SK-N-SH (cell line): Measurements from ENCODE around the gene CEBPA. TPM values are rescaled to one million over a fixed set of nuclear protein-coding genes. Genes with fewer than 3 reads are reported as not detected.

Source experiments
- CTCF ChIA-PET: fragments of 300-600, 350-600 bp; formaldehyde crosslinking; extraction: SDS; loops from one replicate; lab custom pipeline; 2021; lab: Yijun Ruan, JAX
- POLR2A ChIA-PET: fragments of 350-600 bp; sonication (Branson Sonifier 250); formaldehyde crosslinking; extraction: SDS; loops from one replicate; lab custom pipeline; 2020; ENCODE audit warnings: antibody characterized with exemption, inconsistent platforms; lab: Yijun Ruan, JAX
- DNase-seq: peaks from one replicate; pipeline ENCODE4 v3.0.0; 2012
- H2AFZ ChIP-seq: fragments of 200-600 bp; sonication (generic); 2 replicates; pipeline ENCODE4 v1.8.1; 2016; ENCODE audit warnings: antibody characterized with exemption, mild to moderate bottlenecking, low read depth
- H3F3A ChIP-seq: fragments of 200-600 bp; sonication (generic); replicated peaks from 2 replicates; pipeline ENCODE3; 2016; ENCODE audit warnings: antibody characterized with exemption, mild to moderate bottlenecking; ENCODE audit not compliant: insufficient read depth
- H3K27ac ChIP-seq, 2 experiments: fragments of 200-500 bp in 1 of 2; fragments of 200-600 bp in 1 of 2; sonication (Bioruptor generic) in 1 of 2; sonication (generic), shearing (Covaris generic) in 1 of 2; 2 replicates each; pipeline versions ENCODE4 v1.5.1 to v1.6.1; 2014 to 2016; ENCODE audit warnings: low read depth in 2 of 2, inconsistent platforms in 1 of 2, low read length in 1 of 2, mild to moderate bottlenecking in 1 of 2, mixed read lengths in 1 of 2
- H3K27me3 ChIP-seq: fragments of 200-600 bp; sonication (generic), shearing (Covaris generic); 2 replicates; pipeline ENCODE4 v1.6.1; 2016; ENCODE audit warnings: mixed run types; ENCODE audit not compliant: insufficient read depth
- H3K36me3 ChIP-seq, 2 experiments: fragments of 200-500 bp in 1 of 2; fragments of 200-600 bp in 1 of 2; sonication (Bioruptor generic) in 1 of 2; sonication (generic) in 1 of 2; replicated peaks in 1 of 2; 2 replicates each; pipeline versions ENCODE3 to v1.5.1; 2014 to 2016; ENCODE audit warnings: low read length in 1 of 2, mild to moderate bottlenecking in 1 of 2; ENCODE audit not compliant: insufficient read depth in 2 of 2, control insufficient read depth in 1 of 2
- H3K4me1 ChIP-seq, 2 experiments: fragments of 200-500 bp in 1 of 2; fragments of 200-600 bp in 1 of 2; sonication (Bioruptor generic) in 1 of 2; sonication (generic), shearing (Covaris generic) in 1 of 2; 2 replicates each; pipeline versions ENCODE4 v1.5.1 to v1.6.1; 2014 to 2016; ENCODE audit warnings: low read depth in 1 of 2, low read length in 1 of 2, mixed run types in 1 of 2; ENCODE audit not compliant: insufficient read depth in 2 of 2, control insufficient read depth in 1 of 2
- H3K4me2 ChIP-seq: fragments of 200-600 bp; sonication (generic), shearing (Covaris generic); 2 replicates; pipeline ENCODE4 v1.6.1; 2017; ENCODE audit warnings: mixed run types
- H3K4me3 ChIP-seq, 2 experiments: fragments of 200-500 bp in 1 of 2; fragments of 200-600 bp in 1 of 2; sonication (Bioruptor generic) in 1 of 2; sonication (generic), shearing (Covaris generic) in 1 of 2; 2 replicates each; pipeline versions ENCODE4 v1.5.1 to v1.8.1; 2014 to 2016; ENCODE audit warnings: low read depth in 2 of 2, inconsistent platforms in 1 of 2, low read length in 1 of 2, mild to moderate bottlenecking in 1 of 2, mixed read lengths in 1 of 2, moderate library complexity in 1 of 2
- H3K79me2 ChIP-seq: fragments of 200-600 bp; sonication (generic); 2 replicates; pipeline ENCODE4 v1.8.1; 2017; ENCODE audit warnings: mild to moderate bottlenecking; ENCODE audit not compliant: insufficient read depth
- H3K9ac ChIP-seq: fragments of 200-600 bp; sonication (generic); 2 replicates; pipeline ENCODE4 v1.6.1; 2017; ENCODE audit warnings: mixed run types
- H3K9me2 ChIP-seq: fragments of 200-600 bp; sonication (generic); 2 replicates; pipeline ENCODE4 v1.6.1; 2017; ENCODE audit warnings: mixed run types
- H3K9me3 ChIP-seq: fragments of 200-600 bp; sonication (generic); 2 replicates; pipeline ENCODE4 v1.6.1; 2017; ENCODE audit warnings: mixed run types, mild to moderate bottlenecking, moderate library complexity
- H4K20me1 ChIP-seq: fragments of 200-600 bp; sonication (generic); 2 replicates; pipeline ENCODE4 v1.6.1; 2017; ENCODE audit warnings: mild to moderate bottlenecking, mixed run types; ENCODE audit not compliant: insufficient read depth
- CHD2 ChIP-seq: fragments of 150-350 bp; IDR thresholded peaks from 2 replicates; pipeline ENCODE4 v1.6.1; 2018; ENCODE audit warnings: low read length; ENCODE audit not compliant: partially characterized antibody
- ELF1 ChIP-seq: IDR thresholded peaks from 2 replicates; pipeline ENCODE4 v1.4.0; 2012
- EP300 ChIP-seq, 2 experiments: IDR thresholded peaks; 2 replicates each; pipeline versions ENCODE4 v1.4.0 to v1.6.1; 2012; ENCODE audit warnings: borderline replicate concordance in 1 of 2, low read depth in 1 of 2, low read length in 1 of 2
- EZH2phosphoT487 ChIP-seq: fragments of 200-600 bp; sonication (generic); IDR thresholded peaks from 2 replicates; pipeline ENCODE4 v1.6.1; 2017; ENCODE audit warnings: low read depth, mixed run types, mild to moderate bottlenecking, antibody characterized with exemption, moderate library complexity, borderline replicate concordance
- GABPA ChIP-seq: IDR thresholded peaks from 2 replicates; pipeline ENCODE4 v1.4.0; 2012; ENCODE audit warnings: low read depth, mild to moderate bottlenecking
- JUND ChIP-seq: IDR thresholded peaks from 2 replicates; pipeline ENCODE4 v1.4.0; 2012
- MEF2A ChIP-seq: IDR thresholded peaks from 2 replicates; pipeline ENCODE4 v1.4.0; 2012; ENCODE audit warnings: low read depth, borderline replicate concordance
- MXI1 ChIP-seq: IDR thresholded peaks from 2 replicates; pipeline ENCODE4 v1.6.1; 2012; ENCODE audit warnings: mild to moderate bottlenecking, low read depth, low read length, improper control_type of control experiment
- NFIC ChIP-seq: IDR thresholded peaks from 2 replicates; pipeline ENCODE4 v1.4.0; 2012; ENCODE audit warnings: borderline replicate concordance
- NRF1 ChIP-seq: IDR thresholded peaks from 2 replicates; pipeline ENCODE4 v1.6.1; 2012; ENCODE audit warnings: low read depth, mild to moderate bottlenecking, low read length
- POLR2AphosphoS5 ChIP-seq: IDR thresholded peaks from 2 replicates; pipeline ENCODE4 v1.6.1; 2012; ENCODE audit warnings: low read depth, low read length
- RAD21 ChIP-seq: IDR thresholded peaks from 2 replicates; pipeline ENCODE4 v1.6.1; 2012; ENCODE audit warnings: mild to moderate bottlenecking, low read length
- RXRA ChIP-seq: IDR thresholded peaks from 2 replicates; pipeline ENCODE4 v1.4.0; 2012; ENCODE audit warnings: low read depth, mild to moderate bottlenecking, borderline replicate concordance
- SIN3A ChIP-seq: IDR thresholded peaks from 2 replicates; pipeline ENCODE4 v1.6.1; 2012; ENCODE audit warnings: low read depth, mild to moderate bottlenecking, low read length, moderate library complexity, borderline replicate concordance
- SMC3 ChIP-seq: IDR thresholded peaks from 2 replicates; pipeline ENCODE4 v1.6.1; 2012; ENCODE audit warnings: low read depth, low read length, improper control_type of control experiment
- TAF1 ChIP-seq: IDR thresholded peaks from 2 replicates; pipeline ENCODE4 v1.6.1; 2012; ENCODE audit warnings: low read depth, mild to moderate bottlenecking, low read length, moderate library complexity, borderline replicate concordance
- YY1 ChIP-seq: IDR thresholded peaks from 2 replicates; pipeline ENCODE4 v1.4.0; 2012; ENCODE audit warnings: low read depth, mild to moderate bottlenecking
- WGBS: methylation state at CpG from one replicate; pipeline ENCODE4 v1.1.6; 2017; ENCODE audit warnings: low lambda C conversion rate; 5-methylcytosine and 5-hydroxymethylcytosine counted together
- polyA plus RNA-seq, 3 experiments: library from polyadenylated mRNA; depleted of rRNA; stranded (reverse); fragments of >200 nt; gene quantifications; 2 replicates each; pipeline ENCODE4 v1.2.3, GENCODE V29; 2012
- TF ChIP-seq, protein P1 (sequence below): IDR thresholded peaks from 2 replicates; pipeline ENCODE4 v1.4.0; 2012; ENCODE audit warnings: low read depth
- TF ChIP-seq, protein P2 (sequence below): IDR thresholded peaks from 2 replicates; pipeline ENCODE4 v1.4.0; 2012; ENCODE audit warnings: low read depth, borderline replicate concordance
- TF ChIP-seq, protein P3 (sequence below): IDR thresholded peaks from 2 replicates; pipeline ENCODE4 v1.6.1; 2012; ENCODE audit warnings: mild to moderate bottlenecking, low read depth, low read length, moderate library complexity

The CEBPA gene
- polyA plus RNA-seq, 1 of the 3 experiments (the other 2 are of a cell fraction): 0.15 TPM

GRCh38 chr19:33306853-33307792 lies 4.8 kb upstream of the CEBPA start:
- Histone ChIP-seq H3K4me2 (no peak overlapping the region), H3K4me3 (no peak overlapping the region), H3K9ac (no peak overlapping the region), H3K27me3 (peaks cover 21% of the 10 kb centered on the region), H3K4me1 (no peaks in the 10 kb centered on the region; a peak in 1 of 4 replicates), H2AFZ (no peak overlapping the region), H4K20me1 (no peaks in the 10 kb centered on the region), H3K9me2 (no peaks in the 10 kb centered on the region), H3K9me3 (no peaks in the 10 kb centered on the region), H3K79me2 (no peaks in the 10 kb centered on the region), H3K27ac (no peak overlapping the region), H3F3A (no peaks in the 10 kb centered on the region), H3K36me3 (no peaks in the 10 kb centered on the region)
- ChIA-PET CTCF (interaction anchor here (1.1 kb wide), 2 partner anchors 9 to 914 kb away, joined by 3 read pairs; no protein-coding TSS in a partner anchor), POLR2A (interaction anchor here (0.7 kb wide), 1 partner anchor 79 kb away, joined by 3 read pairs; no protein-coding TSS in a partner anchor)
- no peak for DNase-seq
- no peak for TF ChIP-seq YY1
- TF ChIP-seq ELF1: no peak
- no peak for TF ChIP-seq EP300 (IDR thresholded peaks at IDR 0.05; ENCODE audit: borderline replicate concordance in 1 of 2, low read depth in 1 of 2, low read length in 1 of 2)
- TF ChIP-seq, protein P1, sequence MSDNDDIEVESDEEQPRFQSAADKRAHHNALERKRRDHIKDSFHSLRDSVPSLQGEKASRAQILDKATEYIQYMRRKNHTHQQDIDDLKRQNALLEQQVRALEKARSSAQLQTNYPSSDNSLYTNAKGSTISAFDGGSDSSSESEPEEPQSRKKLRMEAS: no peak
- no peak for TF ChIP-seq SMC3
- TF ChIP-seq SIN3A: no peak
- TF ChIP-seq JUND: no peak
- TF ChIP-seq, protein P2, sequence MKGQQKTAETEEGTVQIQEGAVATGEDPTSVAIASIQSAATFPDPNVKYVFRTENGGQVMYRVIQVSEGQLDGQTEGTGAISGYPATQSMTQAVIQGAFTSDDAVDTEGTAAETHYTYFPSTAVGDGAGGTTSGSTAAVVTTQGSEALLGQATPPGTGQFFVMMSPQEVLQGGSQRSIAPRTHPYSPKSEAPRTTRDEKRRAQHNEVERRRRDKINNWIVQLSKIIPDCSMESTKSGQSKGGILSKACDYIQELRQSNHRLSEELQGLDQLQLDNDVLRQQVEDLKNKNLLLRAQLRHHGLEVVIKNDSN: no peak
- TF ChIP-seq, protein P3, sequence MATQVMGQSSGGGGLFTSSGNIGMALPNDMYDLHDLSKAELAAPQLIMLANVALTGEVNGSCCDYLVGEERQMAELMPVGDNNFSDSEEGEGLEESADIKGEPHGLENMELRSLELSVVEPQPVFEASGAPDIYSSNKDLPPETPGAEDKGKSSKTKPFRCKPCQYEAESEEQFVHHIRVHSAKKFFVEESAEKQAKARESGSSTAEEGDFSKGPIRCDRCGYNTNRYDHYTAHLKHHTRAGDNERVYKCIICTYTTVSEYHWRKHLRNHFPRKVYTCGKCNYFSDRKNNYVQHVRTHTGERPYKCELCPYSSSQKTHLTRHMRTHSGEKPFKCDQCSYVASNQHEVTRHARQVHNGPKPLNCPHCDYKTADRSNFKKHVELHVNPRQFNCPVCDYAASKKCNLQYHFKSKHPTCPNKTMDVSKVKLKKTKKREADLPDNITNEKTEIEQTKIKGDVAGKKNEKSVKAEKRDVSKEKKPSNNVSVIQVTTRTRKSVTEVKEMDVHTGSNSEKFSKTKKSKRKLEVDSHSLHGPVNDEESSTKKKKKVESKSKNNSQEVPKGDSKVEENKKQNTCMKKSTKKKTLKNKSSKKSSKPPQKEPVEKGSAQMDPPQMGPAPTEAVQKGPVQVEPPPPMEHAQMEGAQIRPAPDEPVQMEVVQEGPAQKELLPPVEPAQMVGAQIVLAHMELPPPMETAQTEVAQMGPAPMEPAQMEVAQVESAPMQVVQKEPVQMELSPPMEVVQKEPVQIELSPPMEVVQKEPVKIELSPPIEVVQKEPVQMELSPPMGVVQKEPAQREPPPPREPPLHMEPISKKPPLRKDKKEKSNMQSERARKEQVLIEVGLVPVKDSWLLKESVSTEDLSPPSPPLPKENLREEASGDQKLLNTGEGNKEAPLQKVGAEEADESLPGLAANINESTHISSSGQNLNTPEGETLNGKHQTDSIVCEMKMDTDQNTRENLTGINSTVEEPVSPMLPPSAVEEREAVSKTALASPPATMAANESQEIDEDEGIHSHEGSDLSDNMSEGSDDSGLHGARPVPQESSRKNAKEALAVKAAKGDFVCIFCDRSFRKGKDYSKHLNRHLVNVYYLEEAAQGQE: no peak
- TF ChIP-seq MEF2A: no peak
- TF ChIP-seq EZH2phosphoT487: no peak
- TF ChIP-seq NFIC: no peak
- TF ChIP-seq POLR2AphosphoS5: no peak
- TF ChIP-seq GABPA: no peak
- TF ChIP-seq RAD21: no peak
- TF ChIP-seq MXI1: no peak
- no peak for TF ChIP-seq TAF1
- no peak for TF ChIP-seq RXRA
- no peak for TF ChIP-seq CHD2
- TF ChIP-seq NRF1: no peak
- 58% methylated on average over 12 of the region's 12 CpGs for WGBS
